A549 (cell line): ENCODE measurements around the gene STMN3.

Experiments used
- CTCF ChIP-seq: fragments of >200 bp; sonication (Bioruptor Twin); formaldehyde crosslinking; IDR thresholded peaks from 3 replicates; pipeline ENCODE4 v1.5.1; 2016
- EP300 ChIP-seq, 2 experiments: fragments of >200 bp; sonication (Bioruptor Twin); formaldehyde crosslinking; IDR thresholded peaks; 2 replicates in 1 of 2; 3 replicates in 1 of 2; pipeline ENCODE4 v1.6.1; 2016 to 2017
- POLR2A ChIP-seq: IDR thresholded peaks from 2 replicates; pipeline ENCODE4 v1.6.1; 2012; ENCODE audit warnings: mild to moderate bottlenecking, low read length
- RFX5 ChIP-seq: fragments of 450-650 bp; IDR thresholded peaks from 2 replicates; pipeline ENCODE4 v1.7.1; 2014; ENCODE audit warnings: antibody characterized with exemption, mild to moderate bottlenecking, moderate library complexity
- ZFP36 ChIP-seq: fragments of 450-650 bp; IDR thresholded peaks from 2 replicates; pipeline ENCODE4 v1.6.1; 2014; ENCODE audit warnings: borderline replicate concordance; ENCODE audit not compliant: partially characterized antibody

GRCh38 chr20:63699466-63700198, 46.4 kb upstream of the STMN3 start:
- TF ChIP-seq ZFP36 = no peak
- no peak for TF ChIP-seq POLR2A
- TF ChIP-seq EP300 (IDR thresholded peaks at IDR 0.05) = no peak
- no peak for TF ChIP-seq RFX5
- no peak for TF ChIP-seq CTCF
